ENCODE results near the gene POM121C.
"Not testable (repeated sequence)": the region's sequence is repeated elsewhere in the genome, so short reads cannot be mapped to it uniquely, and the experiment has no call there.

Gene POM121C

GRCh38 chr7:75414204-75414603 is 71.9 kb downstream of the POM121C start:
- DNase-seq (ENCODE audit: low read depth); H3K4me3 ChIP-seq (ENCODE audit: low read length): not testable (repeated sequence)

- not testable (repeated sequence) for DNase-seq (ENCODE audit: low read depth); H3K4me3 ChIP-seq (ENCODE audit: low read length)
These were observed 75.3 kb downstream of the POM121C start for GRCh38 chr7:75410823-75411173.

- peak overlapping the region; percentile 29; the same call in 1 of the 2 replicates for H3K4me3 ChIP-seq (ENCODE audit: low read length)
- DNase-seq (ENCODE audit: low read depth): not testable (repeated sequence)
These were observed 75.9 kb downstream of the POM121C start for GRCh38 chr7:75409880-75410822.

GRCh38 chr7:75404663-75405062 is 81.4 kb downstream of the POM121C start:
- not testable (repeated sequence) for H3K4me3 ChIP-seq (ENCODE audit: low read length); DNase-seq (ENCODE audit: low read depth)

- H3K4me3 ChIP-seq (ENCODE audit: low read length); DNase-seq (ENCODE audit: low read depth): not testable (repeated sequence)
These were observed 82.3 kb downstream of the POM121C start for GRCh38 chr7:75403455-75404443.

DNA sequence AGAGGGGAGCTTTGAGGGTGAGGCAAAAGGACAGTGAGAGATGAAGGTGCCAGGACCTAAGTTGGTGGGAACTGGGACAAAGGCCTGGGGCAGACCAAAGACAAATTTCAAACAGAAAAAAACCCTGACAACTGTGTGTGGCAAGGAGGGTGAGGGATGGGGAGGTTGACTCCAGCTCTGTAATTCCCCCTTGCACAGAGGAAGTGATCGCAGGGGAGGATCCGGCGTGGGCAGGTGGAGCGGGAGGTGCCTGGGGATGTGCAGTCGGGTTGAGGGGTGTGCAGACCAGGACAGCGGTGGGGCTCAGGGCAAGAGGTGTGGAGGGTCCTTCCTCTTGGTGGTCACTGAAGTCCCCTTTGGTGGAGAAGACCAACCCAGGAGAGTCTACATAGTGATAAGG is 85.5 kb downstream of the POM121C start:
- H3K4me3 ChIP-seq (ENCODE audit: low read length); DNase-seq (ENCODE audit: low read depth): not testable (repeated sequence)

- H3K4me3 ChIP-seq (ENCODE audit: low read length); DNase-seq (ENCODE audit: low read depth): not testable (repeated sequence)
These were observed 87.1 kb downstream of the POM121C start for GRCh38 chr7:75398771-75399700.

DNA sequence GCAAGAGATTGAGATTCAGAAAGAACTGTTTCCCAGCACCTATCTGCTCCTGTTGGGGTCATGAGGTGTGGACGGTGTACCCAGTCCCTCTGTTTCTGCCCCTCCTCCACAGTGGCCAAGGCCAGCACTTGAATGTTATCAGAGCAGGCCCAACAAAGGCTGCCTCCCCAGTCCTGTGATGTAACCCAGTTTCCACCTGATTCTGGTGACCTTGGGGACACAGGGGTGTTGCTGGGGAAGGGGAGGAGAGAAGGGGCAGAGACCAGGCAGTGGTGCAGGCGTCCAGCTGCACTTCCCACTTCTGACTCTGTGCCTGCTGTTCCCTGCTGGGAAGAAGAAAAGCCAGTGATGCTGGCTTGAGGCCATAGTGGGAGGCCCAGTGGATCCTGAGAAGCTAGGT is 88.2 kb downstream of the POM121C start:
- not testable (repeated sequence) for H3K4me3 ChIP-seq (ENCODE audit: low read length); DNase-seq (ENCODE audit: low read depth)

- DNase-seq (ENCODE audit: low read depth): not testable (repeated sequence)
These were observed 90.8 kb downstream of the POM121C start, which contains the start of gene TRIM73 for GRCh38 chr7:75395329-75395728. TSS of gene TRIM73 (plus strand) at chr7:75395629. CDS start at chr7:75398934, 3,305 bp downstream.

DNA sequence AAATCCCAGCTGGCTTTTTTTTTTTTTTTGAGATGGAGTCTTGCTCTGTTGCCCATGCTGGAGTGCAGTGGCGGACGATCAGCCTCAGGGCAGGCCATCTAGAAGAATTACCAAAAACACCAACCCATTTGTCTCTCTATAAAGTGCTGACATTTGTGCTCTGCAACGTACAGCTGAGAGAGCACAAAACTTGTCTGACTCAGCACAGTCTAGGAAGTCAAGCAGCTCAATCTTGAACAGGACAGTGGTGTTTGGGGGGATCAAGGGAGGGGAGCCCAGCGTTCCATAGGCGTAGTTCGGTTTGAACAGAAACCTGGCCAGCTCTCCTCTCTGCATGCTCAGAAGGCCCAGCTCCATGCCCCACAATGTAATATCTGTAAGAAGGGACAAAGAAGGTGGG is 92.9 kb downstream of the POM121C start:
- H3K4me3 ChIP-seq (ENCODE audit: low read length); DNase-seq (ENCODE audit: low read depth): not testable (repeated sequence)

More at GRCh38 chr7:75395329-75395728, 90.8 kb downstream of the POM121C start, which contains the start of gene TRIM73:
- not testable (repeated sequence) for H3K4me3 ChIP-seq (ENCODE audit: low read length)

DNA sequence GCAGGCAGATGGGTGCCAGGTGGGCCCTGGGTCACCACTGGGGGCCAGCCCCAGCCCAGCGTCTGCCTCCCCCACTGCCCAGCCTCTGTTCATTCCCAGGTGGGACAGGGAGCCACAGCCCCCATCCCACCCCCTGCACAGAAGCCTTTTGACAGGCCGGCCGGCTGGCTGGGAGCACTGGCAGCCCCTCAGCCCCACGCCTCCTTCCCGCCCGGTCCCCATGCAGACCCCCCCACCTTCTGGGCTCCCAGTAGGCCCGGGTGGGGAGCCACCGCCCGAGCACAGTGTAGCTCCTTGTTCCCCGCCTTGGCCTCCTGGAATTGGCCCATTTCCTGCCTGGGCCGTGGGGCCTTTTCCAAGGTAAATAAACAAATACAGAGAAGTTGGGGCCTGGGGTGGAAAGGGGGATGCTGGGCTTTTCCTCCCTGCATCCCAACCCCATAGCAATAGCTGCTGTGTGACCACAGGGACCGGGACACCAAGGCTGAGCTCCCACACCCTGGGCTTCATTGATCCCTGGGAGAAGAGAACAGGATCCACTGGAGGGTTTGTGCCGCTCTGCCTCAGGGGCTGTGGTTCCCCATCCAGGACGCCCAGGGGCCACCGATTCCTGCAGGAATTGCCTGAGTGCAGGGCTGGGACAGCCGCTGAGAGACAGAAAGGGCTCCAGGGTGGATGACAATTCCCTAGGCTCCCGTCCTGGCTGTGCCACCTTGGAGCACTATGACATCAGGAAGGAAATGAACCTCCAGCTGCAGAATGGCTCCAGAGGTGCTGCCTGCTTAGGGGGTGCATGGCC is 111.4 kb downstream of the POM121C start:
- not testable (repeated sequence) for DNase-seq (ENCODE audit: low read depth); H3K4me3 ChIP-seq (ENCODE audit: low read length)

DNA sequence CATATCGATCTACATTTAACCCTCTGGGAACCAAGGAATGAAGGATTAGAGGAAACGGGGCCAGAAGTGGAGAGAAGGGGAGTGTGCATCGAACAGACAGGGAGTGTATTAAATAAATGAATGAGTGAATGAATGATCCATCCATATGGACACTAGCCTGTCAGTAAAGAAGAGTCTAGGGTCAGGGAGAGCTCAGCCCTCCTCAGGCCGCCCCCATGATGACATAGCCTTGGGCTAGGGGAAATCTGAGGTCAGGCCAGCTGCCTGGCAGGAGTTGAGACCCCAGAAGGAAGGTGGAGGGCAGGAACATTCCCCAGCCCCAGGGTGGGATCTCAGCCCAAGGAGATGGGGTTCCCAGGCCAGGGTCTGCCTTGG is 112.0 kb downstream of the POM121C start:
- not testable (repeated sequence) for DNase-seq (ENCODE audit: low read depth); H3K4me3 ChIP-seq (ENCODE audit: low read length)

GRCh38 chr7:75367313-75367712 is 118.8 kb downstream of the POM121C start:
- DNase-seq (ENCODE audit: low read depth); H3K4me3 ChIP-seq (ENCODE audit: low read length): not testable (repeated sequence)

All from AG10803 (cell line).